HG03097 (cell line): ENCODE data around the gene GLDN.
"Not testable (repeated sequence)": the region's sequence is repeated elsewhere in the genome, so short reads cannot be mapped to it uniquely, and the experiment has no call there.

Source experiments
- ATAC-seq: cut with Tn5 transposase; IDR thresholded peaks from one replicate; pipeline ENCODE4 v1.9.1; 2021; ENCODE audit not compliant: unreplicated experiment, low FRiP score

Gene GLDN

GRCh38 chr15:51386029-51386428 is 44.6 kb downstream of the GLDN start:
- ATAC-seq, result no peak

- no peak for ATAC-seq
These were observed 45.0 kb downstream of the GLDN start for GRCh38 chr15:51386486-51386885.

GRCh38 chr15:51386960-51387698 is 45.7 kb downstream of the GLDN start:
- ATAC-seq, result no peak

GRCh38 chr15:51387699-51388041 is 46.2 kb downstream of the GLDN start:
- no peak for ATAC-seq

- no peak for ATAC-seq
These were observed 47.3 kb downstream of the GLDN start for GRCh38 chr15:51388726-51389125.

- no peak for ATAC-seq
These were observed 48.9 kb downstream of the GLDN start for GRCh38 chr15:51390241-51390965.

GRCh38 chr15:51390966-51391422 is 49.5 kb downstream of the GLDN start:
- no peak for ATAC-seq

- no peak for ATAC-seq
These were observed 55.5 kb downstream of the GLDN start for GRCh38 chr15:51396921-51397320.

GRCh38 chr15:51398626-51399025 is 57.2 kb downstream of the GLDN start:
- no peak for ATAC-seq

GRCh38 chr15:51401051-51401780 is 59.8 kb downstream of the GLDN start:
- no peak for ATAC-seq

- no peak for ATAC-seq
These were observed 60.5 kb downstream of the GLDN start for GRCh38 chr15:51401872-51402517.

- no peak for ATAC-seq
These were observed 61.8 kb downstream of the GLDN start for GRCh38 chr15:51403072-51403878.

- ATAC-seq, result no peak
These were observed 62.7 kb downstream of the GLDN start for GRCh38 chr15:51403946-51404695.

- no peak for ATAC-seq
These were observed 64.5 kb downstream of the GLDN start for GRCh38 chr15:51405693-51406523.

- no peak for ATAC-seq
These were observed 72.9 kb downstream of the GLDN start for GRCh38 chr15:51414256-51414860.

GRCh38 chr15:51416129-51416528 is 74.7 kb downstream of the GLDN start:
- ATAC-seq, result no peak

GRCh38 chr15:51423040-51423439 is 81.6 kb downstream of the GLDN start:
- ATAC-seq, result not testable (repeated sequence)

GRCh38 chr15:51424780-51425179 is 83.3 kb downstream of the GLDN start:
- no peak for ATAC-seq
